GM18498 (cell line): Measurements from ENCODE around the gene EGFR.

Experiments used
- ATAC-seq: cut with Tn5 transposase; IDR thresholded peaks from one replicate; pipeline ENCODE4 v1.9.1; 2021; ENCODE audit warnings: mild to moderate bottlenecking, moderate library complexity; ENCODE audit not compliant: unreplicated experiment

EGFR gene

DNA sequence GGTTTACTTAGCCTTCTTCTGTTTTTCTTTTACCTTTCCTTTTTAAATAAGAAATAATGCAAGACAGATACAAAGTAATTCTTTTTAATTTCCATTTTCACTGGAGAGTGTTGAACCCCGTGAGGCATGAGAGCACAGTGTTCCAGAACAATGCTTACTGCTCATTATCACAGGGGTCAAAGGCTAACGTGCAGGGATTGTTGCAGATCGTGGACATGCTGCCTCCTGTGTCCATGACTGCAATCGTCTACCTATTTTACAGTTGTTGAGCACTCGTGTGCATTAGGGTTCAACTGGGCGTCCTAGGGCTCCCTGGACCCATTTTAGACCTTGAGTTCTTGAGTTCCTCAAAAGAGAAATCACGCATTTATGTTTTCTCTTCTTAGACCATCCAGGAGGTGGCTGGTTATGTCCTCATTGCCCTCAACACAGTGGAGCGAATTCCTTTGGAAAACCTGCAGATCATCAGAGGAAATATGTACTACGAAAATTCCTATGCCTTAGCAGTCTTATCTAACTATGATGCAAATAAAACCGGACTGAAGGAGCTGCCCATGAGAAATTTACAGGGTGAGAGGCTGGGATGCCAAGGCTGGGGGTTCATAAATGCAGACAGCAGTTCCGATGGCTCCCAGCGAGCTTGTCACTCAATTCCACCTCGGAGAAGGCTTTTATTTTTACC lies 124.2 kb downstream of the EGFR start:
- no peak for ATAC-seq

DNA sequence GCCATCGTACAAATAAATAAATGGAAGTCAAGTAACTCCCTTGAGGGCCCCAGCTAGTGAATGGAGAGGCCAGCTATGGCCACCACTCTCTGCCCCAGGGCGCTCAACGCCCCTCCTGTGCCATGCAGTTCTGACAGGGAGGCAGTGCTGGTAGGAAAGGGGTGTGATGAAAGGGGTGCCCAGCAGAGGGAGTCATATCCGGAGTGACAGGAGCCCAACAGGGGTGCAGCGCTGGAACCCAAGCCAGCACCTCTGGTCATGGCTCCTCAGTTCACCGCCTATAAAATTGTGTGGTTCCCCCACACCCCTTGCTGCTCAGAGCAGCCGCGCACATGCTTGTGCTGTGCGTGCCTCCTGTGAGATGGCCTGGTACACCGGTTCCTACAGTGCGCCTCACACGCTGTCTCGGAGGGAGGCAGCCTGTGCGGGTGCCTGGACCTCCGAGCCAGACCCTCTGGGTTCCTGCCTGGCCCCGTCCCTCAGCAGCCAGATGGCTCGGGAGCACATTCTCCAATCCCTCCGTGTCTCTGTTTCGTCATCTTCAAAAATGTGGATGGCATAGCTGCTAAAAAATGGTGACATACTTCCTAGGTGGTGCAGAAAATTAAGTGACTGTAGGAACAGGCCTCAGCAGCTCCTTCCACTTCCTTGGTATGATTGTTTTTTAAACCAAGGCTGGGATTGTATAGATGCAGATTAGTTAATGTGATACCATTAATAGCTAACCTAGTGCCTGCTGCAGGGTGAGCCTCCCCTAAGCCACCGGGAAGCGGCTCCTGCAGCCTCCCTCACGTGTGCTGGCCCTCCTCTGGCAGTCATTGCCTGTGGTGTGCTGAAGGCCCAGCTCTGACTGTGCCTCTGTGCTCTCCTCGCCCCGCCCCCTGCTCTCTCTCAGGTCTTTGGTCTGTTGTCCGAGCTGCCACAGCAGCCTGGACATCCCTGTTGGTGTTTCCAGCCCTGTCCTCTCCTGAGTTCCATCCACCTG lies 125.8 kb downstream of the EGFR start:
- ATAC-seq: no peak

DNA sequence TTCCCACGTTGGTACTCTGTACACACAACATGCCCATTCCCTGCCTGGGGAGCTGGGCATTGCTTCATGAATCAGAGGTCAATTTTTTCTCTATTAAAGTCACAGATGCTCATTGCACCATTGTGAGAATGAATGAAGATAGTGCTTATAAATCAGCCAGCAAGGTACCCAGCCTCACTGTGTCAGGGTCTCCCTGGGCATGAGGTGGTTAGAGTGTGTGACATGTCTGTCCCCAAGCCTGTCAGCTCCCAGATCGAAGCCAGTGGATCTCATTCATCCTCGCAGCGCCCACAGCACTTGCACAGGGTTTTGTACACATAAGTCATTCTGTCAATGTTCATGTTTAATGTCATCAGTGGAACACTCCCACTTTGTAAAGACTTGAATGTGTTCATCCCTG lies 126.8 kb downstream of the EGFR start:
- ATAC-seq: no peak

DNA sequence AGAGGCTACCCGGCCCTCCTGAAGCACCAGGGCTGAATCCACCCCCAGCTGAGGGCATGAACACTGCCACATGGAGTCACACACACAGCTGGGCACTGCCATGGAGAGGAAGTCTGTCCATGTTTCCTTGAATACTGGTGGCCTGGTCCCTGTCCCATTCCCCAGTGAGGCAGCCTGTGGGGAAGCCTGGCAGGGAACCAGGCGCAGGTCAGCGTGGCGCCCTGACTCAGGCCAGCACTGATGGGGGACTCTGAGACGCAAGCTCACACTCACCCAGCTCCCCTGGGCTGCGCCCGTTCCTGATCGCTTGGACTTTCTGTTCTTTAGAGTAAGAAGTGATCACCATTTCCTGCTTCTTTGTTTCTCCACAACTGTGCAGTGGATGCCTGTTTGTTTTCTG lies 128.3 kb downstream of the EGFR start:
- no peak for ATAC-seq

DNA sequence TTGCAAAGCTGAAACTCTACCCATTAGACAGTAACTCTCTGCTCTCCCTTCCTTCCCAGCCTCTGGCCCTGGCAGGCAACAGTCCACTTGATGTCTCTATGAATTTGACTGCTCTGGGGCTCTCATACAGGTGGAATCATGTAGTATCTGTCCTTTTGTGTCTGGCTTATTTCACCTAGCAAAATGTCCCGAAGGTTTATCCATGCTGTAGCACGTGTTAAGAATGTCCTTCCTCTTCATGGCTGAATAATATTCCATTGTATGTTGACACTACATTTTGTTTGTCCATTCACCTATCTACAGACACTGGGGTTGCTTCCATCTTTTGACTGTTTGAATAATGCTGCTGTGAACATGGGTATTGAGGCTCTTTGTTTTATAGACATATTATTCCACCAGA lies 128.9 kb downstream of the EGFR start:
- no peak for ATAC-seq

DNA sequence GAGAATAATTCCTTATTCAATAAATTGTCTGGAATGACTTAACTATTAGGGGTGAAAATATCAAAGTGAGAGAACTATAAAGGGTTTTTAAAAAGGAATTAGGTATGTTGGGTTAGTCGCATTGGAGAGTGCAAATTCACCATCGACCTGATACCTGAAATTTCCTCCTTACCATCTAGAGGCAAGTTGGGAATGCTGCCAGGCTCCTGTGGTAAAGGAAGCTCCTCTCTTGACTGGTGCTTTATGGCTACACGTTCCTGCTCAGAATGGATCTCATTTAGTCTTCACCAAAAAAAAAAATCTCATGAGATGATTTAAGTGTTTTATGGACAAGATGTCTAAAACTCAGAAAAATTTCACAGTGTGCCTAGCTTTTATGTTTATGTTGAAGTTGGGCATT lies 129.8 kb downstream of the EGFR start:
- ATAC-seq: no peak

DNA sequence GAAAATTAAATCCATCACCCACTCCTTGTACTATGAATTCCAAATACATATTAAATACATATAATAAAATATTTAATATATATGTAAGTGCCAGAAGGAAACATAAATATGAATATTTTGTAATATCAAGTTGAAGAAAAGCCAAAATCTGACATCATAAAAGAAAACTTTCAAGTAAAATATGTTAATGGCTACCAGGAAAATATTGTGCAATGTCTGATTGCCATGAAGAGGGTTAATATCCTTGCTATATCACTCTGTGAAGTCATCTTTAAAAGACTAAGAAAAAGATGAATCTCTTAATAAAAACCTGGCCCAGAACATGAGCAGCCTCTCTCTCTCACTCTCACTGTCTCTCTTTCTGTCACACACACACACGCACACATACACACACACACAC lies 130.2 kb downstream of the EGFR start:
- no peak for ATAC-seq

DNA sequence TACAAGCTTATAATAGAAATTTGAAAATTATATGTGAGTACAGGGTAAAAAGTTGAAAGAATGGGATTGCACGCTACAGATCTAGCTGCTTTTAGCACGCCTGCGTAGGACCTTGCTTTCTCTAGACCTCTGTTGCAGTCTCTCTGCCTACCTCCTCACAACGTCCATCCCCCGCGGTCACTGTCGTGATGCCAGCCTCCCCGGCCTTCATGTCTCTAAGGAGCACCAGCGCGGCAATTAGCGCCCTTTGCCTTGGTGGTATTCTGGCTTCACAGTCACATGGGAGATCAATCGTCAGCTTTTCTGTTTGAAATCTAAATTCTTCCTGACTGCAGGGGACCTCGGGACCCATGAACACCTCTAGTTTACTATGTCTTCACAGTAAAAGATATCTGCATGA lies 131.3 kb downstream of the EGFR start:
- no peak for ATAC-seq

DNA sequence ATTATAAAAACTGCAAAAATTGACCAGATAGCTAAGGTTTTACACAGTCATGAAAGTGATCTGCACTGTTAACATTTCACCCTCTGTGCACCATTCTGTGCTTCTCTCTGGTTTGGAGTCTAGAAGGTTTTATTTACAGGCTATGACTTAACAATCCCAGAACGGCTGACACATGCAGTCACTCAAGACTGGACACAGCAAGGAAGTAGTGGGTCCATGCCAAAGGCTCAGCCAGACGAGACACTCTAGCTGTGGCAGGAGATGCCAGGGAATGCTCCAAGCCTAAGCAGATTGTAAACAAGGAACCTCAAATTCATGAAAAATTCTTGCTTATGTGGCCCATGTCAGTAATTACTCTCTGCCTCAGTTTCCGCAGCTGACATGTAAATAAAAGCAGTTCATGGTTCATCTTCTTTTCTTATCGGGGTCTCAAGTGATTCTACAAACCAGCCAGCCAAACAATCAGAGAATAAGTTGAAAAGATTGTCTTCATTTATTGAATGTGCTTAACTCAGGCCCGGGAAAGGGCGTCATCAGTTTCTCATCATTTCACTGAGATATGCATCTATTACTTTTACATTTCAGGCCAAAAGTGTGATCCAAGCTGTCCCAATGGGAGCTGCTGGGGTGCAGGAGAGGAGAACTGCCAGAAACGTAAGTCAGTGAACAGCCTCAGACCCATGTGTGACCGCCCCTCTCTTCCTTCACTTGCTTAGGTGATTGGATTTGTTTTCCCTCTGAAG lies 132.1 kb downstream of the EGFR start:
- no peak for ATAC-seq

DNA sequence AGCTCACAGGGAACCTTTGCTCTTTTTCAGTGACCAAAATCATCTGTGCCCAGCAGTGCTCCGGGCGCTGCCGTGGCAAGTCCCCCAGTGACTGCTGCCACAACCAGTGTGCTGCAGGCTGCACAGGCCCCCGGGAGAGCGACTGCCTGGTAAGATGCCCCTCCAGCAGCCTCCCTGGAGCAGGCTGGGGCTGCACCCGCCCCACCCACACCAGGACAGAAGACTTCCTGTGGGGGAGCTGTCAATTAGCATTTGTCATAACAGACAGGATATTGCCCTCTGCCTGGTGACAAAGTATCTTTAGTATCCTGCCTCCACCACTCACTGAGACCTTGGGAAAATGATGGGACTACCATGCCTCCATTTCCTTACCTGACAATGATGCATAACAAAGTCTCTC lies 133.7 kb downstream of the EGFR start:
- no peak for ATAC-seq

DNA sequence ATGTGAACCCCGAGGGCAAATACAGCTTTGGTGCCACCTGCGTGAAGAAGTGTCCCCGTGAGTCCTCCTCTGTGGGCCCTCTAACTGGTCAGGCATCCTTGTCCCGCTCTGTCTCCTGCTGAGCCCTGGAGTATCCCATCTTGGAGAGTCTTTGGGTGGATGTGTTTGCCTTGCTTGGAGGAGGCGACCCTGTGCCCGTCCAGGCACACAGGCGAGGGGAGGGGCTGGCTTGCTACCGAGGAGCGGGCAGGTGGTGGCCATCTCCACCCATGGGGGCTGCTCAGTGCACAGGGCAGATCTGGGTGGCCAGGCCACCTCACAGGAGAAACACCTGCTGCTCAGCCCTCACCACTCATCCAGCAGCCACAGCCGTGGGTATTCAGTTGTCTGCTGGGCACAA lies 135.3 kb downstream of the EGFR start:
- no peak for ATAC-seq

DNA sequence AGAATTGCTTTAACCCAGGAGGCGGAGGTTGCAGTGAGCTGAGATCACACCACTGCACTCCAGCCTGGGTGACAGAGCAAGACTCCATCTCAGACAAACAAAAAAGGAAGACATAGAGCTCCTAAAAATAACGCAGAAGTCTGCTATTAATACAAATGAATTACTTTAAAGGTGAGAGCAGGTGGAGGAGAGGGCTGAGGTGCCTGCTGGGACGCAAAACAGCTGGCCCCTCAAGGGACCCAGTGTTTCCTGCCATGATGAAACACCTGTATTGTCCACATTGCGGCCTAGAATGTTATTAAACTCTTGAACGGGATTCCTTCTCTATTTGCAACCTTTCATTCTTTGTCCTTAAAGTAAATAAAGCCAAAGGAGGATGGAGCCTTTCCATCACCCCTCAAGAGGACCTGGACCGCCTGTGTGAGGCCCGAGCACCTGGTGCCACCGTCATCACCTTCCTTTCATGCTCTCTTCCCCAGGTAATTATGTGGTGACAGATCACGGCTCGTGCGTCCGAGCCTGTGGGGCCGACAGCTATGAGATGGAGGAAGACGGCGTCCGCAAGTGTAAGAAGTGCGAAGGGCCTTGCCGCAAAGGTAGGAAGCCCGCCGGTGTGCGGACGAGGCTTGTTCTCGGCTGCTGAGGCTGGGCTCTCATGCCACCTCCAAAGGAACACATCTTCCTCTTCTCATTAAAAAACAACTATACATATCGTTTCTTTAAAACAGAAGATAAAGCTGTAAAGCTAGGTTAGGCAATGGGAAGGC lies 136.7 kb downstream of the EGFR start:
- no peak for ATAC-seq

DNA sequence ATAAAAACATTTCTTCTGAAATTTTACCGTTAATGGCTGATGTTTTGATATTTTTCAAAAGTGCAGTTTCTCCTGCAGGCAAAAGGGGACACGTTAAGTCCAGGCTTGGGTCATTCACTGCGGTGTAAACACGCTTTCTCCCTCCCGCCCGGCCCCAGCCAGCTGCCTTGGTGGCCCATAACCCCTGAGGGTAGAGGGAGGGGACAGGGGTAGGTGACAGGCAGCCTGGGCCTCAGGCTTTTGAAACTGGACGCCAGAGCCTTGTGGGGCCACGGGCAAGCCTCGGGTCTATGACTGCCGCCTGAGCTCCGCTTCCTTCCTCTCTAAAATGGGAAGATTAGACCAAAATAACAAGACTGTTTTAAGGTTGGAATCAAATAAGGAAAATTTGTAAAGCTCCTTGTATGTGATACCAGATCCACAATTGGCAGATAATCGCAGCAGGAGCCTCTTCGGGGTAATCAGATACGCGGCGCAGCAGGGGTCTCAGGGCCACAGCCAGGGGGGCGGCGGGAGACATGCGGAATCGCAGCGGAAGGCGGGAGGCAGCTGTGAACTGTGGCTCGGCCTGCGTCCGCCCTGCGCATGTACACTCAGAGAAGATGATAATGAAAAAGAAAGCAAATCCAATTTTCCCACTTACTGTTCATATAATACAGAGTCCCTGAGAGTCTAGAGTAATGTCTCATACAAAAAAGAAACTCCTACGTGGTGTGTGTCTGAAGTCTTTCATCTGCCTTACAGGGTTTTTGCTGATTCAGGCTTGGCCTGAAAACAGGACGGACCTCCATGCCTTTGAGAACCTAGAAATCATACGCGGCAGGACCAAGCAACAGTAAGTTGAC lies 138.3 kb downstream of the EGFR start:
- ATAC-seq: no peak

DNA sequence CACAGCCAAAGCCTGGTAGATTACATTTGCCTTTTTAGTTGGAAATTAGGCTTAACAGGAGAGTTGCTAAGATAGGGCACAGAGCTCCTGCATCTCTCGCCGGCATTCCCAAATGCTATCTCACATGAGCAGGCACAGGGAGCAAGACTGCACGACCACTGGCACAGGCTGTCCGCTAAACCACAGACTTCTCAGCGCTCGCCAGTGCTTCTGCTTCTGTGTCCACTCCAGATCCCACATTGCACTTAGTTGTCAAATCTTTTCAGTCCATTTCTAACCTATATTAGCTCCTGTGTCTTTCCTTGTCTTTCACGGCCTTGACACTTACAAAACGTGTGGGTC lies 138.9 kb downstream of the EGFR start:
- no peak for ATAC-seq

DNA sequence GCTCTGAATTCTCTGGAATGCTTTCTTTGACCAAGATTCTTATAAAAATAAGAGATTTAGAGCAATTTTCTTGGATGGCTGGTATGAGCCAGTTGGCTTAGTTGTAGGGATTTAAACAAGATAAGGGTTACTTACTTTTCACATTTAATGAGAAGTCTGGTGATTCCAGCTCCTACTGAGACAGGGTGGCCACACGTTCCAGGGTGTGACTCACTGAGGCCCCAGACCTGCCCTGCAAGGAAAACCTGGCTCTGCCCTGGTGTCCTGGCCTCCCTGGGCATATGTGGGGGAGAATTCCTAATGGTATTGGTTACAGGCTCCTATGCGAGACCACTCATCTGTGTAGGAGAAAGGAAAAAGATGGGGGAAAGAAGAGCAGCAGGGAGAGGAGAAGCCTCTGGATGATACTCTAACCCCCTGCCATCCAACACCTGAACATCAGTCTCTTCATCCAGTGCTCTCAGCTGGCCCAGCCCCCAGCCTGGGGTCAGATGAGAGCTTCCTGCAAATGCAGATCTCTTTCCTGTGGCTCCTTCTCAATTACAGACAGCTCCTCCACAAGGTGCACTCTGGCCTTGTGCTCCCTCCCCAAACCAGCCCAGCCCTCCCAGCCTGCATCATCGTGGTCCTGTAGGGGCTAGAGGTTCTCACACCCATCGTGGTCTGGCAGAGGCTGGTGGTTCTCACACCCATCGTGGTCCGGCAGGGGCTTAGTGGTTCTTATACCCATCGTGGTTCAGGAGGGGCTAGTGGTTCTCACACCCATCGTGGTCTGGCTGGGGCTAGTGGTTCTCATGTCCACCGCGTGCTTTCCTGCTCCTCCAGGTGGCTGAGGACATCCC lies 139.9 kb downstream of the EGFR start:
- ATAC-seq: no peak

DNA sequence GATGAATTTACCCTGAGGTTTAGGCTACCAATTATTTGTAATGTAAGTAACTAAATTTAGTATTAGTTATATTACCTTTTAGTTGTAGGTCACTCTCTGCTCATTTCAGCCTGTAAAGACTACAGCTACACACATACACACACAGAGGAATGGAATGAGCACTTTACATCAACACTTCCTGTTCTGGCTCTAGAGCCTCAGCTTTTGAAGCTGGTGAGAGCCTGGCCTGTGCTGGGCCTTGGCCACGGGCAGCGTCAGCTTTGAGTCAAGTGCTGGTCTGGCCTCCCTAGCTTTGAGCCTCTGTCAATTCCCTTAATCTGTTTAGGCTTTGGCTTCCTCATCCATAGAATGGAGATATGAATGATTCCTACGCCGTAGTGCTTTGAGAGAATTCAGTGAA lies 141.7 kb downstream of the EGFR start:
- no peak for ATAC-seq

DNA sequence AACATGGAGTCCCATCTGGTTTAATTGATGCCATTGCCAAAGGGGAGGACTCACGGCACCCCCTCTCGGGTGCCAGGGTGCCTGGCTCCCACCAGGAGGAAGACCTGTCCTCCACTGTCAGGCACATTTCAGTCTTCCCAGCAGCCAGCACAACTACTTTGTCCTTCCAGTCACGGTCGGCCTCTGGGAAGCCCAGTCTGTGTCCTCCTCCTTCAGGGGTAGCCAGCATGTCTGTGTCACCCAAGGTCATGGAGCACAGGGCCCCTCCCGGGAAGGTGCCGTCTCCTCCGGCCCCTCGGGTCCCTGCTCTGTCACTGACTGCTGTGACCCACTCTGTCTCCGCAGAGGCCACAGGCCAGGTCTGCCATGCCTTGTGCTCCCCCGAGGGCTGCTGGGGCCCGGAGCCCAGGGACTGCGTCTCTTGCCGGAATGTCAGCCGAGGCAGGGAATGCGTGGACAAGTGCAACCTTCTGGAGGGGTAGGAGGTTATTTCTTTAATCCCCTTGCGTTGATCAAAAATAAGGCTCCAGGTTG lies 142.4 kb downstream of the EGFR start:
- ATAC-seq: no peak

DNA sequence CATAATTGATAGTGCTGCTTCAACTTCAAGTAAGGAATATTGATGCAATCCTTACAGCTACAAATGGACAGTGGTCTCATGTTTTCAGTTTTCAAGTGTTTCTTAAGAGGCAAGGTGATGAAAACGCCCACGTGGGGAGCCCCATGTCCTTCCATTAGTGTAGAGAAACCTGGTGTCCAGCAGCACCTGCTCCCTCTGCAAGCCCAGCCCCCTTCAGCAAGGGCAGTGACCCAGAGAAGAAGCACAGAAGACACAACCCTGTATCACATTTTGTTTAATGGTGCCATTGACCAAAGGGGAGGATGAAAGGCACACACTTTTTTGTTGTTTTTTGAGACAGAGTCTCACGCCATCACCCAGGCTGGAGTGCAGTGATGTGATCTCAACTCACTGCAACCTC lies 143.7 kb downstream of the EGFR start:
- ATAC-seq: no peak

DNA sequence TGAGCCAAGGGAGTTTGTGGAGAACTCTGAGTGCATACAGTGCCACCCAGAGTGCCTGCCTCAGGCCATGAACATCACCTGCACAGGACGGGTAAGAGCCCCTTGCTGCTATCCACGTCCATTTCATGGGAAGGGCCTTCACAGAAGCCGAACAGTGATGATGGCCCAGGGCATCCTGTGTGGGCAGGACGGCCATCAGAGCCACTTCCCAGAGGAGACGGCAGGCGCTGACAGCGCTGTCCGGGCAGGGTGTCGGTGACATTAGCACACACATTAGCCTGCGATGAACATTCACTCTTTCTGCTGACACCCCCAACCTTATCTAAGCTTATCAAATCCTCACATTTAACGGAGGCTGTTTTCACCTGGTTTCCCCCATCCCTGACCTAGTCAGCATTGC lies 144.9 kb downstream of the EGFR start:
- ATAC-seq: no peak
